Effector memory CD4-positive, alpha-beta T cell (primary cell): ENCODE data around the gene PRRC2B.

Experiments
- DNase-seq, 3 donors: peaks; one replicate each; pipeline ENCODE4 v3.0.0-alpha.2; 2020
- H3K27ac ChIP-seq: 2 replicates; pipeline ENCODE4 v1.7.0; 2013; ENCODE audit warnings: mild to moderate bottlenecking, low read length, moderate library complexity; ENCODE audit not compliant: insufficient read depth, poor library complexity, severe bottlenecking
- H3K27me3 ChIP-seq: replicated peaks from 2 replicates; pipeline ENCODE4 v1.7.0; 2013; ENCODE audit warnings: mild to moderate bottlenecking, low read length; ENCODE audit not compliant: insufficient read depth, control insufficient read depth, poor library complexity, severe bottlenecking
- H3K36me3 ChIP-seq: 2 replicates; pipeline ENCODE4 v1.7.0; 2013; ENCODE audit warnings: mild to moderate bottlenecking, low read length, moderate library complexity; ENCODE audit not compliant: control insufficient read depth, insufficient read depth
- H3K4me1 ChIP-seq: 2 replicates; pipeline ENCODE4 v1.7.0; 2013; ENCODE audit warnings: low read length, mild to moderate bottlenecking; ENCODE audit not compliant: control insufficient read depth, insufficient read depth, poor library complexity, severe bottlenecking
- H3K4me3 ChIP-seq: 2 replicates; pipeline ENCODE4 v1.7.0; 2013; ENCODE audit warnings: low read length, low read depth, mild to moderate bottlenecking; ENCODE audit not compliant: insufficient read depth, poor library complexity, severe bottlenecking
- H3K9me3 ChIP-seq: 2 replicates; pipeline ENCODE4 v1.7.0; 2013; ENCODE audit warnings: mild to moderate bottlenecking, low read length, moderate library complexity; ENCODE audit not compliant: control insufficient read depth

The PRRC2B gene

GRCh38 chr9:131518553-131518952, 124.7 kb downstream of the PRRC2B start:
- Histone ChIP-seq H3K36me3 (peaks cover 77% of the 10 kb centered on the region), H3K27ac (no peak overlapping the region), H3K27me3 (no peaks in the 10 kb centered on the region), H3K4me1 (no peaks in the 10 kb centered on the region), H3K4me3 (no peak overlapping the region), H3K9me3 (no peaks in the 10 kb centered on the region)
- no peak for DNase-seq

- peaks cover 89% of the 10 kb centered on the region for H3K36me3 ChIP-seq
- DNase-seq = no peak
- no peak overlapping the region for H3K27ac ChIP-seq
- H3K4me1 ChIP-seq = no peaks in the 10 kb centered on the region
- H3K4me3 ChIP-seq = no peak overlapping the region
- H3K27me3 ChIP-seq = no peaks in the 10 kb centered on the region
- H3K9me3 ChIP-seq = no peaks in the 10 kb centered on the region
These were observed 126.6 kb downstream of the PRRC2B start for GRCh38 chr9:131520503-131520902.

GRCh38 chr9:131521203-131521602, 127.3 kb downstream of the PRRC2B start:
- Histone ChIP-seq H3K4me3 (no peak overlapping the region), H3K27ac (no peak overlapping the region), H3K27me3 (no peaks in the 10 kb centered on the region), H3K9me3 (no peaks in the 10 kb centered on the region), H3K4me1 (no peaks in the 10 kb centered on the region), H3K36me3 (peaks cover 89% of the 10 kb centered on the region)
- DNase-seq = no peak

GRCh38 chr9:131521822-131522221, 127.9 kb downstream of the PRRC2B start:
- H3K27me3 ChIP-seq = no peaks in the 10 kb centered on the region
- no peaks in the 10 kb centered on the region for H3K9me3 ChIP-seq
- no peak for DNase-seq
- H3K36me3 ChIP-seq = peaks cover 85% of the 10 kb centered on the region
- no peak overlapping the region for H3K27ac ChIP-seq
- H3K4me1 ChIP-seq = no peaks in the 10 kb centered on the region
- no peak overlapping the region for H3K4me3 ChIP-seq

- peaks cover 88% of the 10 kb centered on the region for H3K36me3 ChIP-seq
- no peak overlapping the region for H3K4me3 ChIP-seq
- no peak overlapping the region for H3K27ac ChIP-seq
- no peaks in the 10 kb centered on the region for H3K9me3 ChIP-seq
- H3K4me1 ChIP-seq = no peaks in the 10 kb centered on the region
- DNase-seq = no peak
- H3K27me3 ChIP-seq = no peaks in the 10 kb centered on the region
These were observed 128.6 kb downstream of the PRRC2B start for GRCh38 chr9:131522257-131523085.

- Histone ChIP-seq H3K36me3 (peaks cover 90% of the 10 kb centered on the region), H3K27ac (no peak overlapping the region), H3K27me3 (no peaks in the 10 kb centered on the region), H3K4me1 (no peaks in the 10 kb centered on the region), H3K4me3 (no peak overlapping the region), H3K9me3 (no peaks in the 10 kb centered on the region)
- no peak for DNase-seq
These were observed 129.2 kb downstream of the PRRC2B start for GRCh38 chr9:131523086-131523388.

GRCh38 chr9:131523451-131524435, 129.9 kb downstream of the PRRC2B start:
- peaks cover 4% of the 10 kb centered on the region for H3K4me1 ChIP-seq
- no peaks in the 10 kb centered on the region for H3K9me3 ChIP-seq
- H3K27ac ChIP-seq = no peak overlapping the region
- peaks cover 90% of the 10 kb centered on the region for H3K36me3 ChIP-seq
- DNase-seq = no peak
- no peaks in the 10 kb centered on the region for H3K27me3 ChIP-seq
- H3K4me3 ChIP-seq = no peak overlapping the region

- Histone ChIP-seq H3K9me3 (no peaks in the 10 kb centered on the region), H3K36me3 (peaks cover 90% of the 10 kb centered on the region), H3K4me1 (peaks cover 7% of the 10 kb centered on the region), H3K27me3 (no peaks in the 10 kb centered on the region), H3K27ac (no peak overlapping the region), H3K4me3 (no peak overlapping the region)
- DNase-seq = no peak
These were observed 130.9 kb downstream of the PRRC2B start for GRCh38 chr9:131524665-131525315.

GRCh38 chr9:131525643-131526565, 132.0 kb downstream of the PRRC2B start:
- Histone ChIP-seq H3K9me3 (no peaks in the 10 kb centered on the region), H3K27ac (no peak overlapping the region), H3K27me3 (no peaks in the 10 kb centered on the region), H3K36me3 (peaks cover 83% of the 10 kb centered on the region), H3K4me3 (no peak overlapping the region), H3K4me1 (peaks cover 16% of the 10 kb centered on the region)
- no peak for DNase-seq
